ENCODE measurements around the gene OSBPL2. TPM values are rescaled to one million over a fixed set of nuclear protein-coding genes. Genes with fewer than 3 reads are reported as not detected.

Gene OSBPL2
- total and polyA plus RNA-seq, 7 experiments from 2014 or later, result 14.6 to 80.8 (median 58.3) TPM

DNA sequence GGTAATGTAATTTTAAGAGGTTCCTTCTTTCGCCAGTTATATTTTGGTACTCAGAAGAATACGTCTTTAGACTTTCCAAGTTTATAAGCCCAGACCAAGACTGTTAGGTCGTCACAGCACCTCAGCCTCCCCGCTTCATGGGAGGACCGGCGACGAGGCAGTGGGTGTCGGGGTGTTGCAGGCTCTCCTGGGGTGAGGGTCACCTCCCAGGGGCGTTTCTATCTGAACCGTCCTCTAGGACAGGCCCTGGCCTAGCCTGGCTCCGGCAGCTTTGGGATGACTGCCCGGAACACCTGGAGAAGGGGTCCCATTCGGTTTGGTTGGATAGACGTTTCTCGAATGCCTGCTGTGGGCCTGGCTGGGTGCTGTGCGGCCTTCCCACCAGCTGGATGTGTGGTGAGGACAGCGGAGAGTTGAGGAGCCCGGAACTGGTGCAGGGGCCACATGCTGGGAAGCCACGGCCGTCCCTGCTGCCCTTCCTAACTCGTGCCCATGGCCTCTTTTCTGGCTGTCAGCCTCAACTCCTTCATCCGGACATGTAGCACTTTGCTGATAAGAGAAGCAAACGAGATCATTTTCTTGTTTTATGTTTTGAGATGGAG, 1.1 kb downstream of the OSBPL2 start:
- DNase-seq (peak in 1 of 9 donors; percentile 5), ATAC-seq (no peak)
- no peaks in the 10 kb centered on the region for H3K27me3 ChIP-seq (ENCODE audit: control insufficient read depth in 2 of 2, insufficient read depth in 2 of 2, low read length in 2 of 2)
- intact Hi-C loops (cut with micrococcal nuclease), result loop anchor here (2.0 to 5.0 kb wide), 4 partner anchors 19 to 863 kb away; partner anchors contain the start of genes HRH3 (in 1 of the 2) and SLCO4A1 (in 1 of the 2)
- peak overlapping the region; percentile 48 for H3K4me3 ChIP-seq (ENCODE audit: low read length)
- POLR2A ChIA-PET, result interaction anchor here (0.9 kb wide), 1 partner anchor 56 kb away, joined by 3 read pairs; the partner anchor contains the start of gene MTG2
- CTCF ChIA-PET, result no interaction called here
- peaks cover 0 to 23% (median 0%) of the 10 kb centered on the region in 3 experiments for H3K36me3 ChIP-seq (ENCODE audit: control insufficient read depth in 2 of 3, insufficient read depth in 3 of 3, low read length in 3 of 3)
- H3K27ac Mint-ChIP-seq, result peak overlapping the region; percentile 46 to 90 (median 84)
- H3K4me1 Mint-ChIP-seq, result peaks cover 27 to 56% (median 43%) of the 10 kb centered on the region in 7 donors
- peaks cover 0 to 13% (median 0%) of the 10 kb centered on the region in 5 donors for H3K36me3 Mint-ChIP-seq
- peak overlapping the region; percentile 79 for H3K27ac ChIP-seq (ENCODE audit: low read depth, low read length)
- H3K27me3 Mint-ChIP-seq, result no peaks in the 10 kb centered on the region
- H3K9me3 ChIP-seq (ENCODE audit: control insufficient read depth in 2 of 3, low read length in 3 of 3), result no peaks in the 10 kb centered on the region
- H3K4me3 Mint-ChIP-seq, result peak overlapping the region; percentile 77 to 90 (median 84)
- H3K9me3 Mint-ChIP-seq, result no peaks in the 10 kb centered on the region
- peaks cover 10 to 22% of the 10 kb centered on the region in 2 donors for H3K4me1 ChIP-seq (ENCODE audit: control insufficient read depth in 2 of 2, insufficient read depth in 2 of 2, low read length in 2 of 2)

DNA sequence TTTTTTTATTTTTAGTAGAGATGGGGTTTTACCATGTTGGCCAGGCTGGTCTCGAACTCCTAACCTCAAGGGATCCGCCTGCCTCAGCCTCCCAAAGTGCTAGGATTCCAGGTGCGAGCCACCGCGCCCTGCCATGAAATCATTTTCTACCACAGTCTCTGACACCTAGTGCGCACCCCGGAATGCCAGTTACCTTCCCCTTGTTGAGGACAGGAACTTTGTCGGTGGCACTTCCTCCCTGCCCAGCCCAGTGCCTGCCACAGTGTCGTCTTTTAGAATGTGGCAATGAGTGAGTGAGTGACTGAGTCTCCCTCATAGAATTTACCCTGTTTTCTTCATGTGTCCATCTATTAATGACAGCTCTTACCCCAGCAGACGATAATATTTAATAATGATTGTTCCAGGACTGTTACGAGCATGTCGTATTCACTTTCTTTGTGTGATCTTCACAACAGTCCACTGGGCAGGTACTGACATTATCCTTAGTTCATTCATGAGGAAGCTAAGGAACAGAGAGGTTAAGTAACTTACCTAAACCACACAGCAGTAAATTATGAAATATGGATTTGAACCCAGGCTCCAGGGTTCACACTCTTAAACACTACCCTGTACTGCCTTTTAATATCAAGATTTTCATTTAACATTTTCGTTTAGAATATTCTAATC, 1.8 kb downstream of the OSBPL2 start:
- peaks cover 0 to 23% (median 0%) of the 10 kb centered on the region in 3 experiments for H3K36me3 ChIP-seq (ENCODE audit: control insufficient read depth in 2 of 3, insufficient read depth in 3 of 3, low read length in 3 of 3)
- ChIA-PET POLR2A (interaction anchor here (0.9 kb wide), 1 partner anchor 57 kb away, joined by 3 read pairs; the partner anchor contains the start of gene MTG2), CTCF (no interaction called here)
- no peaks in the 10 kb centered on the region for H3K9me3 ChIP-seq (ENCODE audit: control insufficient read depth in 2 of 3, low read length in 3 of 3)
- H3K4me3 ChIP-seq (ENCODE audit: low read length), result no peak overlapping the region
- H3K27ac Mint-ChIP-seq, result peak overlapping the region in 8 of 9 donors; percentile 0 to 84 (median 76)
- peak overlapping the region; percentile 26 for H3K27ac ChIP-seq (ENCODE audit: low read depth, low read length)
- intact Hi-C loops (cut with micrococcal nuclease), result no loop called here
- no peak for DNase-seq
- peaks cover 27 to 60% (median 49%) of the 10 kb centered on the region in 7 donors for H3K4me1 Mint-ChIP-seq
- no peak for ATAC-seq
- peaks cover 0 to 13% (median 0%) of the 10 kb centered on the region in 5 donors for H3K36me3 Mint-ChIP-seq
- no peaks in the 10 kb centered on the region for H3K27me3 Mint-ChIP-seq
- H3K27me3 ChIP-seq (ENCODE audit: control insufficient read depth in 2 of 2, insufficient read depth in 2 of 2, low read length in 2 of 2), result no peaks in the 10 kb centered on the region
- no peaks in the 10 kb centered on the region for H3K9me3 Mint-ChIP-seq
- H3K4me3 Mint-ChIP-seq, result peak overlapping the region; percentile 77 to 90 (median 84)
- peaks cover 10 to 22% of the 10 kb centered on the region in 2 donors for H3K4me1 ChIP-seq (ENCODE audit: control insufficient read depth in 2 of 2, insufficient read depth in 2 of 2, low read length in 2 of 2)

DNA sequence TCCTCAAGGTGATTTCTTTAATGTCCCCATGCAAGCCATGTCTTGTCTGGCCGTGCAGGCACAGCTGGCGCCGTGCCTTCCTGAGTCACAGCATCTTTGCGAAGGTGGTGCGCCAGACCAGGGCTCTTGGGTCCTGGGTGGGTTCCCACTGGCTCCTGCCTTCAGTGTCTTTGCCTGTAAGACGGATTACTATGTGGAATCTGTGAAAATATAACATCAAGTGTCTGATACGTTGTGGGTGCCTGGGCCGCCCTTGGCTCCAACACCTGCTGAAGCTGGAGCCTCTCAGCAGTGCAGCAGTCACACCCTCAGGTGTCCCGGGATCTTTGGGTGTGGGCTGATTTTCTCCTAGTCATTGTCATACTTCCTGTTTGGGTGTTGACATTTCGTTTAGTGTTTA, 3.2 kb downstream of the OSBPL2 start:
- no peak for DNase-seq
- peaks cover 27 to 69% (median 56%) of the 10 kb centered on the region in 7 donors for H3K4me1 Mint-ChIP-seq
- H3K36me3 Mint-ChIP-seq, result peaks cover 0 to 13% (median 0%) of the 10 kb centered on the region in 5 donors
- H3K36me3 ChIP-seq (ENCODE audit: control insufficient read depth in 2 of 3, insufficient read depth in 3 of 3, low read length in 3 of 3), result peaks cover 0 to 30% (median 0%) of the 10 kb centered on the region in 3 experiments
- CTCF ChIA-PET, result no interaction called here
- no peaks in the 10 kb centered on the region for H3K27me3 ChIP-seq (ENCODE audit: control insufficient read depth in 2 of 2, insufficient read depth in 2 of 2, low read length in 2 of 2)
- no peak overlapping the region for H3K27ac ChIP-seq (ENCODE audit: low read depth, low read length)
- H3K4me3 ChIP-seq (ENCODE audit: low read length), result no peak overlapping the region
- H3K4me3 Mint-ChIP-seq, result peak overlapping the region in 9 of 10 donors; percentile 11 to 83 (median 39)
- H3K27ac Mint-ChIP-seq, result peak overlapping the region in 4 of 9 donors; percentile 28 to 70 (median 63)
- no peaks in the 10 kb centered on the region for H3K27me3 Mint-ChIP-seq
- peaks cover 10 to 22% of the 10 kb centered on the region in 2 donors for H3K4me1 ChIP-seq (ENCODE audit: control insufficient read depth in 2 of 2, insufficient read depth in 2 of 2, low read length in 2 of 2)
- ATAC-seq, result no peak
- intact Hi-C loops (cut with micrococcal nuclease), result no loop called here
- no peaks in the 10 kb centered on the region for H3K9me3 ChIP-seq (ENCODE audit: control insufficient read depth in 2 of 3, low read length in 3 of 3)
- no peaks in the 10 kb centered on the region for H3K9me3 Mint-ChIP-seq
- POLR2A ChIA-PET, result no interaction called here

DNA sequence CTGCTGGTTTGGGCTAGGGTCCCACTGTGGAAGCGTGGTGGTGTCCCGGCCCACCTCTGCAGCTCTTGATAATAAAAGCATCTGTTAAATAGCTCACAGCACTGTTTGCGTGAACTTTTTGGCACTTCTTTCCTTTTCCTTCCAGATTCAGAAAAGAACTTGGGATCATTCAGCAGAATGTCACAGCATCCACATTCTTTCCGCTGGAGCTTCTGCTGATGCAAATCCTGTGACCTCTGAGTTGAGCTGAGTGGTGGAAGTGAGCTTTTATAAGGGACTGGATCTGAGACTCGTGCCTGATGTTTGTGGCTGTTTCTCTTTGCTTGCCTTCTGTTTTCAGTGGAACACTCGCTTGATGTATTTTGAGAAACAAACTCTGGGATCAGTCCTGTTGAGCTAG, 3.9 kb downstream of the OSBPL2 start:
- Histone ChIP-seq H3K9me3 (ENCODE audit: control insufficient read depth in 2 of 3, low read length in 3 of 3) (no peaks in the 10 kb centered on the region), H3K27ac (ENCODE audit: low read depth, low read length) (no peak overlapping the region), H3K36me3 (ENCODE audit: control insufficient read depth in 2 of 3, insufficient read depth in 3 of 3, low read length in 3 of 3) (peaks cover 0 to 30% (median 0%) of the 10 kb centered on the region in 3 experiments), H3K4me3 (ENCODE audit: low read length) (no peak overlapping the region), H3K27me3 (ENCODE audit: control insufficient read depth in 2 of 2, insufficient read depth in 2 of 2, low read length in 2 of 2) (no peaks in the 10 kb centered on the region), H3K4me1 (ENCODE audit: control insufficient read depth in 2 of 2, insufficient read depth in 2 of 2, low read length in 2 of 2) (peaks cover 10 to 21% of the 10 kb centered on the region in 2 donors)
- Mint-ChIP-seq H3K36me3 (peaks cover 0 to 13% (median 0%) of the 10 kb centered on the region in 5 donors), H3K9me3 (no peaks in the 10 kb centered on the region), H3K27me3 (no peaks in the 10 kb centered on the region), H3K4me1 (peaks cover 27 to 76% (median 63%) of the 10 kb centered on the region in 7 donors), H3K4me3 (peak overlapping the region in 4 of 10 donors; percentile 26 to 83 (median 68)), H3K27ac (peak overlapping the region in 3 of 9 donors; percentile 25 to 70 (median 58))
- CTCF ChIA-PET, result no interaction called here
- intact Hi-C loops (cut with micrococcal nuclease), result no loop called here
- POLR2A ChIA-PET, result no interaction called here
- no peak for DNase-seq
- no peak for ATAC-seq

DNA sequence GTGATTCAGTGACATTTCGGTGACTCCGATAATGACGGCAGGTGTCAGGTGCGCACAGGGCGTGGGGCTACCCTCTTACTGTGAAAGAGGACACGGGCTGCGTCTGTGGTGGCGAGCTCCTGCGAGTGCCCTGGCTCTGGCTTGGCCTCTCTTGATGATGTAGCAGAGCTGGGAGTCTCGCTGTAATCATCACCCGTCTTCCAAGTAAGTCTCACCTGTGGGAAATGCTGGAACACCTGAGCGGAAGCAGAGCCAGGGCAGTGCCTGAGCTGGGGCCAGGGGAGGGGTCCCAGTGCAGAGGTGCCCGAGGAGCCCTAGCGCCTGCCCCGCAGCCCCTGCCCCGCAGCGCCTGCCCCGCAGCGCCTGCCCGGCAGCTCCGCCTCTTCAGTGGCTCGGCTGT, 4.8 kb downstream of the OSBPL2 start:
- ChIA-PET POLR2A (no interaction called here), CTCF (no interaction called here)
- no peak for DNase-seq
- peaks cover 21 to 72% (median 59%) of the 10 kb centered on the region in 7 donors for H3K4me1 Mint-ChIP-seq
- intact Hi-C loops (cut with micrococcal nuclease), result no loop called here
- no peaks in the 10 kb centered on the region for H3K27me3 Mint-ChIP-seq
- no peaks in the 10 kb centered on the region for H3K27me3 ChIP-seq (ENCODE audit: control insufficient read depth in 2 of 2, insufficient read depth in 2 of 2, low read length in 2 of 2)
- peaks cover 5 to 12% of the 10 kb centered on the region in 2 donors for H3K4me1 ChIP-seq (ENCODE audit: control insufficient read depth in 2 of 2, insufficient read depth in 2 of 2, low read length in 2 of 2)
- H3K4me3 Mint-ChIP-seq, result no peak overlapping the region
- peak overlapping the region in 1 of 9 donors; percentile 25 for H3K27ac Mint-ChIP-seq
- ATAC-seq, result no peak
- H3K36me3 Mint-ChIP-seq, result peaks cover 0 to 13% (median 0%) of the 10 kb centered on the region in 5 donors
- no peak overlapping the region for H3K4me3 ChIP-seq (ENCODE audit: low read length)
- no peaks in the 10 kb centered on the region for H3K9me3 Mint-ChIP-seq
- no peak overlapping the region for H3K27ac ChIP-seq (ENCODE audit: low read depth, low read length)
- no peaks in the 10 kb centered on the region for H3K9me3 ChIP-seq (ENCODE audit: control insufficient read depth in 2 of 3, low read length in 3 of 3)
- peaks cover 0 to 30% (median 0%) of the 10 kb centered on the region in 3 experiments for H3K36me3 ChIP-seq (ENCODE audit: control insufficient read depth in 2 of 3, insufficient read depth in 3 of 3, low read length in 3 of 3)

DNA sequence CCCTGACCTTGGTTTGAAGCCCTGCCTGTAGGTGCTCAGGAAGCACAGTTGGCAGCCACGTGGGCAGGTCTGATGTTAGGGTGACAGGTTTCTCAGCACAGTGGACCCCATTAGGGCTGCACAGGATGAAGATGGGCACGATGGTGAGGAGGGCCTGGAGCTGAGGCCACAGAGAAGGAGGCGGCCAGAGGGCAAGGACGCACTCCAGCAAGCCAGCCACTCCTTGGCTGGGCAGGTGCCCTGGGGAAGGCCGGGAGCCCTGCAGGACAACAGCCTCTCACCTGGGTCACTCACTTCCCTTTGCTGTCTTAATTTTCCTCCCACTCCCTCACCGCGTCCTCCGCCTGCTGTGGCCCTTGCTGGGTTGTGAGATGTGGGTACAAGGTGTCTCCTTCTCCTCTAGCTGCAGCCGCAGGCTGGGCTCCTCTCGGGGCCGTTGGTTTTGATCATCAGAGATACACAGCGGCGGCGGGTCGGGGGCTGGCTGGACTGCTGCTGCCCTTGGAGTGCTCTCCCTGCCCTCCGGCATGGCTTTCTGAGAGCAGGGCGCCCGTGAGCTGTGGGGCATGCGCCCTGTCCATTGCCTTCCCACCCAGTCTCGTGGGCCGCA, 5.7 kb downstream of the OSBPL2 start:
- peak overlapping the region in 3 of 10 donors; percentile 12 to 45 (median 27) for H3K4me3 Mint-ChIP-seq
- H3K36me3 ChIP-seq (ENCODE audit: control insufficient read depth in 2 of 3, insufficient read depth in 3 of 3, low read length in 3 of 3), result peaks cover 0 to 30% (median 0%) of the 10 kb centered on the region in 3 experiments
- no peak overlapping the region for H3K27ac ChIP-seq (ENCODE audit: low read depth, low read length)

More for the DNA sequence above, 5.7 kb downstream of the OSBPL2 start:
- no peak for DNase-seq
- Histone ChIP-seq H3K27me3 (ENCODE audit: control insufficient read depth in 2 of 2, insufficient read depth in 2 of 2, low read length in 2 of 2) (no peaks in the 10 kb centered on the region), H3K9me3 (ENCODE audit: control insufficient read depth in 2 of 3, low read length in 3 of 3) (no peaks in the 10 kb centered on the region), H3K4me3 (ENCODE audit: low read length) (no peak overlapping the region), H3K4me1 (ENCODE audit: control insufficient read depth in 2 of 2, insufficient read depth in 2 of 2, low read length in 2 of 2) (peaks cover 5 to 12% of the 10 kb centered on the region in 2 donors)
- ATAC-seq, result no peak
- POLR2A ChIA-PET, result no interaction called here
- Mint-ChIP-seq H3K27me3 (no peaks in the 10 kb centered on the region), H3K27ac (no peak overlapping the region), H3K36me3 (peaks cover 0 to 13% (median 0%) of the 10 kb centered on the region in 5 donors), H3K9me3 (no peaks in the 10 kb centered on the region), H3K4me1 (peaks cover 20 to 75% (median 57%) of the 10 kb centered on the region in 7 donors)
- CTCF ChIA-PET, result no interaction called here
- intact Hi-C loops (cut with micrococcal nuclease), result no loop called here
